Endothelial cell of umbilical vein (primary cell): ENCODE data around the gene CASP4. TPM values are rescaled to one million over a fixed set of nuclear protein-coding genes. Genes with fewer than 3 reads are reported as not detected.

Source experiments
- BruUV-seq: library from RNA; stranded (reverse); fragments of 400-500 nt; replicated peaks from 2 replicates; lab custom pipeline; 2021; lab: Mats Ljungman, UMichigan
- CTCF ChIA-PET: fragments of 300-600, 350-600 bp; sonication (Branson Sonifier 250); formaldehyde crosslinking; loops from one replicate; lab custom pipeline; 2021; ENCODE audit warnings: antibody characterized with exemption, inconsistent platforms; lab: Charles Lee
- POLR2A ChIA-PET: fragments of 300-600, 350-600 bp; sonication (Branson Sonifier 250); formaldehyde crosslinking; loops from one replicate; lab custom pipeline; 2021; ENCODE audit warnings: antibody characterized with exemption, inconsistent platforms; lab: Charles Lee
- DNase-seq: peaks from one replicate; pipeline ENCODE4 v3.0.0-alpha.2; 2011; ENCODE audit warnings: low read depth, low spot score
- FAIRE-seq: peaks from 2 replicates; lab custom pipeline; 2011; peaks lifted over from hg19 to GRCh38; lab: Jason Lieb, UNC
- H2AFZ ChIP-seq: 2 replicates; pipeline ENCODE4 v1.6.0; 2012; ENCODE audit warnings: low read depth, low read length, control low read depth, inconsistent platforms
- H3K27ac ChIP-seq: 2 replicates; pipeline ENCODE4 v1.5.1; 2011; ENCODE audit warnings: low read depth, mild to moderate bottlenecking, control low read depth, low read length, moderate library complexity; ENCODE audit not compliant: insufficient read depth
- H3K27me3 ChIP-seq, 2 experiments: 2 replicates each; pipeline versions ENCODE4 v1.6.0 to v1.6.1; 2011; ENCODE audit warnings: low read length in 2 of 2, mixed read lengths in 1 of 2; ENCODE audit not compliant: control insufficient read depth in 2 of 2, insufficient read depth in 2 of 2
- H3K36me3 ChIP-seq, 2 experiments: 2 replicates in 1 of 2; 3 replicates in 1 of 2; pipeline ENCODE4 v1.5.1; 2011; ENCODE audit warnings: low read length in 2 of 2, mild to moderate bottlenecking in 1 of 2, moderate library complexity in 1 of 2; ENCODE audit not compliant: control insufficient read depth in 2 of 2, insufficient read depth in 2 of 2; ENCODE audit errors: extremely low read depth in 1 of 2
- H3K4me1 ChIP-seq: 3 replicates; pipeline ENCODE4 v1.5.1; 2011; ENCODE audit warnings: mild to moderate bottlenecking, low read length; ENCODE audit not compliant: control insufficient read depth, insufficient read depth; ENCODE audit errors: extremely low read depth
- H3K4me2 ChIP-seq: 2 replicates; pipeline ENCODE4 v1.6.1; 2011; ENCODE audit warnings: low read length, control low read depth, mixed read lengths; ENCODE audit not compliant: insufficient read depth
- H3K4me3 ChIP-seq, 3 experiments: fragments of 200-600 bp in 1 of 3; sonication (generic), shearing (Covaris generic) in 1 of 3; replicated peaks in 1 of 3; 2 replicates each; pipeline ENCODE4 v1.5.1; 2011 to 2016; ENCODE audit warnings: control low read depth in 3 of 3, low read length in 3 of 3, mild to moderate bottlenecking in 2 of 3, inconsistent platforms in 1 of 3, low read depth in 1 of 3, moderate library complexity in 1 of 3; ENCODE audit not compliant: insufficient read depth in 1 of 3
- H3K79me2 ChIP-seq: 2 replicates; pipeline ENCODE4 v1.6.0; 2012; ENCODE audit warnings: low read length, inconsistent platforms; ENCODE audit not compliant: control insufficient read depth, insufficient read depth
- H3K9ac ChIP-seq: replicated peaks from 2 replicates; pipeline ENCODE3; 2011; ENCODE audit warnings: low read length, control low read depth; ENCODE audit not compliant: insufficient read depth; ENCODE audit errors: extremely low read depth
- H3K9me1 ChIP-seq: replicated peaks from 3 replicates; pipeline ENCODE4 v1.6.0; 2011; ENCODE audit warnings: mild to moderate bottlenecking, low read length; ENCODE audit not compliant: control insufficient read depth, insufficient read depth; ENCODE audit errors: extremely low read depth
- H3K9me3 ChIP-seq: replicated peaks from 2 replicates; pipeline ENCODE4 v1.5.1; 2012; ENCODE audit warnings: low read length, inconsistent platforms; ENCODE audit not compliant: control insufficient read depth, insufficient read depth
- H4K20me1 ChIP-seq: replicated peaks from 2 replicates; pipeline ENCODE3; 2011; ENCODE audit warnings: mild to moderate bottlenecking, low read length; ENCODE audit not compliant: control insufficient read depth, insufficient read depth; ENCODE audit errors: extremely low read depth
- CTCF ChIP-seq, 2 donors: IDR thresholded peaks; 1 replicate in 1 of 2; 2 replicates in 1 of 2; pipeline ENCODE4 v1.5.1; 2011; ENCODE audit warnings: low read length in 2 of 2, mild to moderate bottlenecking in 2 of 2, moderate library complexity in 2 of 2, control low read depth in 1 of 2, inconsistent platforms in 1 of 2, low read depth in 1 of 2; ENCODE audit not compliant: insufficient read depth in 1 of 2; ENCODE audit errors: extremely low read depth in 1 of 2
- EZH2 ChIP-seq: IDR thresholded peaks from 2 replicates; pipeline ENCODE4 v1.6.1; 2012; ENCODE audit warnings: borderline replicate concordance, low read depth, mild to moderate bottlenecking, moderate library complexity, low read length, inconsistent platforms; ENCODE audit not compliant: severe bottlenecking
- FOS ChIP-seq: IDR thresholded peaks from 2 replicates; pipeline ENCODE4 v1.6.1; 2011; ENCODE audit warnings: mild to moderate bottlenecking, low read length, moderate library complexity, borderline replicate concordance; ENCODE audit not compliant: insufficient read depth
- GATA2 ChIP-seq: IDR thresholded peaks from 2 replicates; pipeline ENCODE4 v1.7.0; 2011; ENCODE audit warnings: low read depth, mild to moderate bottlenecking, moderate library complexity, mixed read lengths, low read length; ENCODE audit not compliant: insufficient read length, insufficient read depth
- JUN ChIP-seq: IDR thresholded peaks from 2 replicates; pipeline ENCODE4 v1.6.1; 2011; ENCODE audit warnings: borderline replicate concordance, low read depth; ENCODE audit not compliant: insufficient read length, insufficient read depth
- MAX ChIP-seq: IDR thresholded peaks from 2 replicates; pipeline ENCODE4 v1.6.1; 2011; ENCODE audit not compliant: insufficient read depth, insufficient read length
- MYC ChIP-seq: IDR thresholded peaks from one replicate; pipeline ENCODE4 v1.6.1; 2011; ENCODE audit warnings: mild to moderate bottlenecking, low read depth, low read length
- POLR2A ChIP-seq: IDR thresholded peaks from 2 replicates; pipeline ENCODE4 v1.6.1; 2012; ENCODE audit warnings: low read depth, mild to moderate bottlenecking, control low read depth, low read length
- POLR2AphosphoS5 ChIP-seq: IDR thresholded peaks from 2 replicates; pipeline ENCODE4 v1.6.1; 2012; ENCODE audit warnings: low read depth, mild to moderate bottlenecking, control low read depth, low read length, moderate library complexity; ENCODE audit not compliant: insufficient read depth
- dilution Hi-C: fragments of 300-500 bp; cut with MboI; formaldehyde crosslinking; loops from one replicate; pipeline ENCODE4 v1.15.0; 2019; ENCODE audit warnings: low sequenced_read_pairs; ENCODE audit not compliant: extremely low pct_ligation_motif_present
- intact Hi-C: fragments of 100-400 bp; cut with micrococcal nuclease; formaldehyde crosslinking; loops from one replicate; pipeline ENCODE4 v1.10.0; 2022
- polyA plus RNA-seq, 4 experiments: library from polyadenylated mRNA; depleted of rRNA in 3 of 4; stranded (reverse) in 3 of 4; unstranded in 1 of 4; fragments of >200 nt; gene quantifications; 2 replicates each; pipeline versions ENCODE4 v1.2.1 to v1.2.3, GENCODE V29; 2011 to 2012; ENCODE audit warnings: missing spikeins in 1 of 4
- total RNA-seq: library from RNA; stranded (reverse); gene quantifications from 2 replicates; pipeline ENCODE4 v1.2.3, GENCODE V29; 2021

The CASP4 gene
- total and polyA plus RNA-seq, 2 donors (not counting 3 experiments of a cell fraction or from before 2014, with no cell fraction given) = 83.1 to 89.1 TPM

- Histone ChIP-seq H3K27me3 (no peaks in the 10 kb centered on the region), H2AFZ (no peak overlapping the region), H4K20me1 (no peaks in the 10 kb centered on the region), H3K36me3 (peaks cover 0 to 8% of the 10 kb centered on the region in 2 experiments), H3K79me2 (no peaks in the 10 kb centered on the region), H3K9me3 (no peaks in the 10 kb centered on the region), H3K4me1 (no peaks in the 10 kb centered on the region), H3K9me1 (no peaks in the 10 kb centered on the region), H3K9ac (no peak overlapping the region), H3K4me3 (no peak overlapping the region), H3K27ac (no peak overlapping the region), H3K4me2 (no peak overlapping the region)
- DNase-seq = peak; percentile 38
- intact Hi-C loops = no loop called here
- POLR2A ChIA-PET = no interaction called here
- TF ChIP-seq MAX (no peak), EZH2 (no peak), CTCF (IDR thresholded peaks at IDR 0.05; ENCODE audit: extremely low read depth in 1 of 2, insufficient read depth in 1 of 2, low read depth in 1 of 2, low read length in 2 of 2) (no peak), POLR2AphosphoS5 (no peak), POLR2A (no peak), FOS (no peak), MYC (no peak), GATA2 (no peak), JUN (no peak)
- no TSS peak for BruUV-seq
- no peak for FAIRE-seq
- dilution Hi-C loops = no loop called here
- CTCF ChIA-PET = interaction anchor here (0.7 kb wide), 1 partner anchor 958 kb away, joined by 3 read pairs; no protein-coding TSS in a partner anchor
Observed at GRCh38 chr11:104905271-104905670, 63.1 kb downstream of the CASP4 start.
